D721Med (cell line): ENCODE data around the gene LRRC70.
A peak's percentile ranks its signal among the peaks of the same experiment; 100 is the strongest.

Experiments used
- DNase-seq: peaks from one replicate; pipeline ENCODE4 v3.0.0; 2011; ENCODE audit warnings: low spot score; ENCODE audit not compliant: insufficient read length
- FAIRE-seq: peaks from 2 replicates; lab custom pipeline; 2011; peaks lifted over from hg19 to GRCh38; lab: Jason Lieb, UNC
- TF ChIP-seq, protein P1 (sequence below): IDR thresholded peaks from 2 replicates; pipeline ENCODE4 v1.5.1; 2012; ENCODE audit warnings: mild to moderate bottlenecking, control low read depth; ENCODE audit not compliant: insufficient read depth; ENCODE audit errors: missing control alignments

LRRC70 gene, protein sequence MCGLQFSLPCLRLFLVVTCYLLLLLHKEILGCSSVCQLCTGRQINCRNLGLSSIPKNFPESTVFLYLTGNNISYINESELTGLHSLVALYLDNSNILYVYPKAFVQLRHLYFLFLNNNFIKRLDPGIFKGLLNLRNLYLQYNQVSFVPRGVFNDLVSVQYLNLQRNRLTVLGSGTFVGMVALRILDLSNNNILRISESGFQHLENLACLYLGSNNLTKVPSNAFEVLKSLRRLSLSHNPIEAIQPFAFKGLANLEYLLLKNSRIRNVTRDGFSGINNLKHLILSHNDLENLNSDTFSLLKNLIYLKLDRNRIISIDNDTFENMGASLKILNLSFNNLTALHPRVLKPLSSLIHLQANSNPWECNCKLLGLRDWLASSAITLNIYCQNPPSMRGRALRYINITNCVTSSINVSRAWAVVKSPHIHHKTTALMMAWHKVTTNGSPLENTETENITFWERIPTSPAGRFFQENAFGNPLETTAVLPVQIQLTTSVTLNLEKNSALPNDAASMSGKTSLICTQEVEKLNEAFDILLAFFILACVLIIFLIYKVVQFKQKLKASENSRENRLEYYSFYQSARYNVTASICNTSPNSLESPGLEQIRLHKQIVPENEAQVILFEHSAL

DNA sequence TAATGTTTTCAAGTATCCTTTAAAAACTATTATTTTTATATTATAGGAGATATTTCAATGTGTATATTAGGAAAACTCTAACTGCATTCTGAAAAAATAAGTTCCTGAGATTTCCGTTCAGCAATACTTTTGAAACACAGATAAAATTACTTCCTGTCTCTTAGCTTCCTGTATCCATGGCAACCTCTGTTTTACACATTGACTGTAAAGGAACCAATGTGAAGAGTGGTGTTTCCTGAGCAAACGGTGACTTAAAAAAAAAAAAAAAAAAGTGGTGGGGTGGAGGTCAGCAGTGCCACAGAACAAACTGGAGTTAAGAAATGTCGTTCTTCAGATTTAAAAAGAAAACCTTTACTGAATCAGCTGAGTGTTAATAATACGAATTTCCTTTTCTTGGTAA, at the start of gene LRRC70:
Gene LRRC70, plus strand, starts transcription at position 280 of the 400 bp plus-strand sequence. CDS start 620 bp downstream, outside the sequence.
- TF ChIP-seq, protein P1, sequence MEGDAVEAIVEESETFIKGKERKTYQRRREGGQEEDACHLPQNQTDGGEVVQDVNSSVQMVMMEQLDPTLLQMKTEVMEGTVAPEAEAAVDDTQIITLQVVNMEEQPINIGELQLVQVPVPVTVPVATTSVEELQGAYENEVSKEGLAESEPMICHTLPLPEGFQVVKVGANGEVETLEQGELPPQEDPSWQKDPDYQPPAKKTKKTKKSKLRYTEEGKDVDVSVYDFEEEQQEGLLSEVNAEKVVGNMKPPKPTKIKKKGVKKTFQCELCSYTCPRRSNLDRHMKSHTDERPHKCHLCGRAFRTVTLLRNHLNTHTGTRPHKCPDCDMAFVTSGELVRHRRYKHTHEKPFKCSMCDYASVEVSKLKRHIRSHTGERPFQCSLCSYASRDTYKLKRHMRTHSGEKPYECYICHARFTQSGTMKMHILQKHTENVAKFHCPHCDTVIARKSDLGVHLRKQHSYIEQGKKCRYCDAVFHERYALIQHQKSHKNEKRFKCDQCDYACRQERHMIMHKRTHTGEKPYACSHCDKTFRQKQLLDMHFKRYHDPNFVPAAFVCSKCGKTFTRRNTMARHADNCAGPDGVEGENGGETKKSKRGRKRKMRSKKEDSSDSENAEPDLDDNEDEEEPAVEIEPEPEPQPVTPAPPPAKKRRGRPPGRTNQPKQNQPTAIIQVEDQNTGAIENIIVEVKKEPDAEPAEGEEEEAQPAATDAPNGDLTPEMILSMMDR = no peak
- DNase-seq (no peak), FAIRE-seq (no peak)

DNA sequence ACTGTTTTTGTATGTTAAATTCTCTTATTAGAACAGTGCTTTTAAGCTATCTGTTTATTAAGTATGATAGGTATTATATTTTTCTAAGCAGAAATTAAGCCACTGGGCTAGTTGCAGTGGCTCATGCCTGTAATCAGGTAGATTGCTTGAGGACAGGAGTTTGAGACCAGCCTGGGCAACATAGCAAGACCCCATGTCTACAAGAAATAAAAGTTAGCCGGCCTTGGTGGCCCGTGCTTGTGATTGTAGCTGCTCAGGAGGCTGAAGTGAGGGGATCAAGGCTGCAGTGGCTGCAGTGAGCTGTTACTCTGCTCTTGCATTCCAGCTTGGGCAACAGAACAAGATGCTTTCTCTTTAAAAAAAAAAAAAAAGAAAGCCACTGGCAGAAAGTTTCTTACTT, 45.0 kb upstream of the LRRC70 start:
- TF ChIP-seq, protein P1 = no peak
- DNase-seq = no peak
- FAIRE-seq = no peak

DNA sequence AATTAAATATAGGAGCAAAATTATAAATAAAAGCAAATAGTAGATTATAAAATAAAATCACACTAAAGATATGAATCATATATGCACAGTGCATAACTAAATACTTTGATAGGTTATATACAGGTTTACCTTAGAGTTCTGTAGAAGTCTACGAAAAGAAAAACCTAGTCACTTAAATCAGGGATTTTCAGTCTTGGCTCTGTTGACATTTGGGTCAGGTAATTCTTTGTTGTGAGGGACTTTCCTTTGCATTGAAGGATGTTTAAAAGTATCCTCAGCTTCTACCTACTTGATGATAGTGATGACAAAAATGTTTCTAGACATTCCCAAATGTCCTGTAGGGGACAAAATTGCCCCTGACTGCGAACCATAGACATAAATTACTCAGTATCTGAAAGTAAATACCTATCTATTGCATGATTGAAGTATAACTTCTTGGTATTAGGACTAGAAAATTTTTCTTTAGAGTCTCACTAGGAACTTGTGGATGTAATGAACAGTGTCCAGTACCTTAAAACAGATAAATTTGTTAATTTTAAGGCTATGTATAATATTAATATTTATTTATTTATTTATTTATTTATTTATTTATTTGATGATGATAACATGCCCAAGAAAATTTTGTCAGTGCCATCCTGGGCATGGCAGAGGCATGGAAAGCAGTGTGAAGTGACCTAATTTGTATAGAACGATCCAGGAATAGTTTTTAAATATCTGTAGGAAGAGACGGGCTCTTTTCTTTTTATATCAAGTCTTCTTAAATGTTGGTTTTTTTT, 44.0 kb upstream of the LRRC70 start:
- no peak for FAIRE-seq
- TF ChIP-seq, protein P1 = no peak
- no peak for DNase-seq

DNA sequence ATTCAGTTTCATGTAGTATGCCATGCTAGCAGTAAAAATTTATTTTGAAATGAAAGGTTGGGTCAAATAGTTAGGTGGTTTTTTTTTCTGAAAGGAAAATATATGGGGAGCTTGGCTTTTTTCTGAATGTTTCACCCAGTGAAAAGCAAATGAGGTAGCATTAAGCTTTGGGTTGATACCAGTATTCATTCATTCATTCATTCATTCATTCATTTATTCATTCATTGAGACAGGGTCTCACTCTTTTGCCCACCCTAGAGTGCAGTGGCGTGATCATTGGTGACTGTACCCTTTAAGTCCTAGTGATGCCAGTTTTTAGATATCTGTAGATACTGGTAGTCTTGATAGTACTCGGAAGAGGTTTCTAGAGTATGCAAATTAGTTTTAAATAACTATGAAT, 42.4 kb upstream of the LRRC70 start:
- FAIRE-seq = no peak
- TF ChIP-seq, protein P1 = no peak

DNA sequence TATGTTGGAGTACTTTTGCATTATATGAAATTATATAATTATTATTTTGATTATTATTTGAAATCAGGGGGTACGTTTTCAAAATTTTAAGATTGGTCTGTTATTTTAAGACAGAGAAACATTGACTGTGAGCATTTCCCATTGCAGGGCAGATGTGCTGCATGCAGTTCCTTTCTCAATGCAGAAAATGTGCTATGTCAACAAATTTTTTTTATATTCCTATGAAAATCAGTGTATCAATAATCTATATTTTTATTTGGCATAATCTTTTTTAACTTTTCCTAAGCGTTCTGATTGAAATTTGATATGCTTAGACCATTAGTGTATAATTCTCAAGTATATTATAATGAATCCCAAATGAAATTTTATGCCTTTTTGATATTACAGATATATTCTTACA, 41.8 kb upstream of the LRRC70 start:
- no peak for FAIRE-seq
- no peak for DNase-seq
- TF ChIP-seq, protein P1 = no peak

More for the DNA sequence above, 42.4 kb upstream of the LRRC70 start:
- DNase-seq = no peak

DNA sequence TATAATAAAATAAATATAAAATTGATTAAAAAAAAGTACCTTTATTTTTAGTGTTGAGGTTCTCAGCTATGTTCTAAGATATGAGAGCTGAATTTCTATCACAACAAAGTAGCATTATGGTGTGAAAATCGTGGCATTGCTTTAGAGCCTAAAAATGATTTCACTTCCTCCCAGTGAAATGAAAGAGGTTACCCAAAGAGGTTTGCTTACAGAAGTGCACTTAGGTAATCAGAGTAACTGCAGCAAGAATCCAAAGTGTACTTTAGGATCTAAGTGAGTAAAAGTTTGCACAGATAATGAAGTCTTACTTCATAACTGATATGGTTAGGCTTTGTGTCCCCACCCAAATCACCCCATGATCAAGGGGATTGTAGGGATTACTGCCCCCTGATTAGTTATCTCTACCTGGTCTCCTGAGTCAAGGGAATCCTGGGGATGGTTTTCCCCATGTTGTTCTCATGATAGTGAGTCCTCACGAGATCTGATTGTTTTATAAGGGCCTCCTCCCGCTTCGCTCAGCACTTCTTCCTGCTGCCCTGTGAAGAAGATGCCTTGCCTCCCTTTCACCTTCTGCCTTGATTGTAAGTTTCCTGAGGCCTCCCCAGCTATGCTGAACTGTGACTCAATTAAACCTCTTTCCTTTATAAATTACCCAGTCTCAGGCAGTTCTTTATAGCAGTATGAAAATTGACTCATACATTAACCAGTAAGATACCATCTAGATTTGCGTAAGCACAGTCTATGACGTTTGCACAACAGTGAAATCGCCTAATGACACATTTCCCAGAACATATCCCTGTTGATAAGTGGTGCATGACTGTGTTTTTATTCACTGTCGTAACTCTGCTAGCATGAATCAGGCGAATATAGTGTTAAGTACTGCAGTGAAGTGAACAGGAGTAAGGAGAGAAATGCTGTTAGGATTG, 40.3 kb upstream of the LRRC70 start:
- no peak for DNase-seq
- FAIRE-seq = peak; percentile 81
- TF ChIP-seq, protein P1 = no peak
